Activated CD8-positive, alpha-beta memory T cell treated with anti-CD3 and anti-CD28 coated beads, Interleukin-2, amount 50 U/mL, for 1 hour (primary cell): ENCODE data around the gene AEN.
A peak's percentile ranks its signal among the peaks of the same experiment; 100 is the strongest.

ENCODE experiments used
- DNase-seq: peaks from one replicate; pipeline ENCODE4 v3.0.0-alpha.2; 2020; ENCODE audit errors: extremely low read depth

The AEN gene, protein sequence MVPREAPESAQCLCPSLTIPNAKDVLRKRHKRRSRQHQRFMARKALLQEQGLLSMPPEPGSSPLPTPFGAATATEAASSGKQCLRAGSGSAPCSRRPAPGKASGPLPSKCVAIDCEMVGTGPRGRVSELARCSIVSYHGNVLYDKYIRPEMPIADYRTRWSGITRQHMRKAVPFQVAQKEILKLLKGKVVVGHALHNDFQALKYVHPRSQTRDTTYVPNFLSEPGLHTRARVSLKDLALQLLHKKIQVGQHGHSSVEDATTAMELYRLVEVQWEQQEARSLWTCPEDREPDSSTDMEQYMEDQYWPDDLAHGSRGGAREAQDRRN

GRCh38 chr15:88620995-88621772, at the start of gene AEN:
TSS of gene AEN (plus strand) at chr15:88621340. CDS start at chr15:88626210, 4,870 bp downstream.
- DNase-seq, result peak; percentile 78

GRCh38 chr15:88571852-88572259, 49.3 kb upstream of the AEN start:
- DNase-seq, result no peak

DNA sequence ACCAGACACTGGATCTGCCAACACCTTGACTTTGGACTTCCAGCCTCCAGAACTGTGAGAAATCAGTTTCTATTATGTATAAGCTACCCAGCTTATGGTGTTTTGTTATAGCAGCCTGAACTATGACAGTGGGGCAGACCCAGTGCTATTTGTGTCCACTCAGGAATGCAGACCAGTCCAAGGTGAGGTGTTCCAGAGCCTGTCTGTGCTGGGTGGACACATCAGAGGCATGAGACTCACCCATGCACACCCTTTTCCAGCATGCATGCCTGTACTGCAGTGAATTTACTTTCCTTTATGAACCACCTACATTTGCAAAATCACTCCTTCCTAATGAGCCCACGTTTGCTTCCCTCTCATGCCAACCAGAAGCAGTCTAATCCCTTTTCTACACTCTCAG, 47.1 kb upstream of the AEN start:
- no peak for DNase-seq

- no peak for DNase-seq
Measured at GRCh38 chr15:88574655-88575054, 46.5 kb upstream of the AEN start.

- DNase-seq, result no peak
Measured at GRCh38 chr15:88579322-88579721, 41.8 kb upstream of the AEN start.

- no peak for DNase-seq
Measured at GRCh38 chr15:88580532-88580931, 40.6 kb upstream of the AEN start.

DNA sequence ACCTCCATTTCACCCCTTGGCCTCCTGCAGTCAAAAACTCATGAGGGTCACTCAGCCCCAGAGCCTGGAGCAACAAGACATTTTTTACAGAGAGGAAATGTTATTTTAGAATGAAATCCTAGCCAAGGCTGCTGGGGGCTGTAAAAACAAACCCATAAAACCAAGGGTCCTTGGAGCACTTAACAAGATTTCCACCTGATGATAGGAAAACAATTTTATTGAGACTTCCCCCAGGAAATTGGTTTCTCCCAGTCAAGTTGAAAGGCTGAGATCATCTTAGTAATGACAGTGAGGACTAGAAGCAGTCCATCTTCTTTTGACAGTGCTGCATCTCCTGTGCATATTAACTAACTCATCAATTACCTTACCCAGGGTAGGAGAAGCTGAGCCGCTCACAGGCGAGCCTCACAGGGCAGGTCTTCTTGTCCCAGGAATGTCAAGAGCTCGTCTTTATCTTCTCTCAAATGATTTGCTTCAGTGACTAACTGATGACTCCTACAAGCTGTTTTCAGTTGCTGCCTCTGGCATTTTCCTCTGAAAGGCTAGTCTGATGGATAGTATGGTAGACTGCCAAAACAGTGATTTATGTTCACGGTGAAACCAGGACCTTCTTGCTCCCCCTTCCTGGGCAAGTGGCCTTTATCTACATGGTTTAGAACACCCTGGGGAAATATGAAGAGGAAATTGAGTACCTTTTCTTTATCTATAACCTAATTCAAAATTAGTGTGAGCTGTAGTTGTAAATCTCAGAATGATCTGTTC, 34.6 kb upstream of the AEN start:
- DNase-seq, result no peak

DNA sequence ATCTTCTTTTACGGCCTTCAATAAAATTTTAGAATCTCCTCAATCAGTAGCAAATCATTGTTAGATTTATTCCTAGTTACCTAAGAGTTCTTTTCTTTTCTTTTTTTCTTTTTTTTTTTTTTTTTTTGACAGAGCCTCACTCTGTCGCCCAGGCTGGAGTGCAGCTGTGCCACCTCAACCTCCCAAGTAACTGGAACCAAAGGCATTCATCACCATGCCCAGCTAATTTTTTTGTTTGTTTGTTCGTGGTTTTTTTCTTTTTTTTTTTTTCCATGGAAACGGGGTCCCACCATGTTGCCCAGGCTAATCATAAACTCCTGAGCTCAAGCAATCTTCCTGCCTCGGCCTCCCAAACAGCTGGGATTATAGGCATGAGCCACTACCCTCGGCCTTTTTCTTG, 30.4 kb upstream of the AEN start:
- DNase-seq, result no peak

DNA sequence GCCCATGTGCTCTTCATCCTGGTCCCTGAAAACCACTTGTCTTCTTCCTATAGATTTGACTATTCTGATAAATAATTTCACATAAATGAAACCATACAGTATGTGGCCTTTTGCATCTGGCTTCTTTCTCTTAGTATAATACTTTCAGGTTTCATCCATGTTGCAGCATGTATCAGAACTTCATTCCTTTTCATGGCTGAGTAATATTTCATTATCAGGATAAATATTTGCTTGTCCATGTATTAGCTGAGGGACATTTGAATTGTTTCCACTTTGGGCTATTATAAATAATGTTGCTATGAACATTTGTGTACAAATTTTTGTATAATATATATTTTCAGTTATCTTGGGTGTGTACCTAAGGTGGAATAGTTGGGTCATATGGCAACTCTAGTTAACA, 29.8 kb upstream of the AEN start:
- DNase-seq, result no peak

DNA sequence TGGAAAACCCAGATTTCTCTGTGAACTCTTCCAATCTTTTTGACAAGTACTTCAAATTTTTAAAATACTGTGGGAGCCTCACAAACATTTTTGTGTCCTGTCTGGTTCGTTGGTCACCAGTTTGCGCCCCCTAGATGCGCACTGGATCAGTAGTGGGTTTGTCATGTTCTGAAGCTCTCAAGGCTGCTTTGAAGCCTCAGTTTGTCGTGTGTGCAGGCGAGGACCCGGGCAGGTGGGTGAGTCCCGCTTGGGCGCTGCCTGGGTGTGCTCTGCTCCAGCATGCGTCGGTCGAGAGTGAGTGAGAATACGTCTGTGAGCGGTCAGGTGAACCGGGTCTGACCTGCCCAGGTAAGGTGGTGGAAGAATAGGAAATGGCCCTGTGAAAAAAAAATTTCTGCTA, 17.3 kb upstream of the AEN start:
- no peak for DNase-seq

DNA sequence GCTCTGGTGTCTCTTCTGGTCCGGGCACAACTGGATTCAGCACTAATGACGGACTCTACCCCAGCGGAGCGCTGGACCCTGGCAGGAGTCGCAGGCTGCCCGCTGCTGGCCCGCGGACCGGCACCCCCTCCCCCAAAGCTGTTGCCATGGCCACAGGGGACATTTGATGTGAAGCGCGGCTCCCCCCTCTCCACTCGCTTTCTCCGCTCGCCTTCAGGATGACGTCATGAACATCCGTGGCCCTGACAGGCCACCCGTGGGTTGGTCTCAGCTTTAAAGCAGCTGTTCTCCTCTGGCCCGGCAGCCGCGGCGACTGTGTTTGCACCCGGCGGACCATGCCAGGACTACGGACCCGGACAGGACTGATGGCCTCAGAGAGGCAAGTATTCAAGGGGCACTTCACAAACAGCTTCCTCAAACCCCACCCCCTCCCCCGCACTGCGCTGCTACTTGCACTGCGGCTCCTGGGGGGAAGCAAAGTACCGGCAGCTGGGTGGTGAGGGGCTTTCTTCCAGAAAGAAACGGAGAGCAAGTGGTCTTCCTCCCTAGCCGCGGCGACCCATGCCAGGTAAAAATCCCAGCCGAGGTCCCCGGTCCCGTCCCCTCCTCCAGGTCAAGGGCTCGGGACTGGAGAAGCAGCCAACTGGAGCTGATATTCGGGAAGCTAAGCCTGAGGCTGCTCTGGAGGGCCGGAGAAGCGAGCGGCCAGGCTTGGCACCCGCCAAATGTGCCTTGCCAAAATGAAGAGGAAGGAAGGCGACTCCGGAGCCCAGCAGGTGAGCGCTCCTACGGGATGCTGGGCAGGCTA, 16.6 kb upstream of the AEN start:
- no peak for DNase-seq

DNA sequence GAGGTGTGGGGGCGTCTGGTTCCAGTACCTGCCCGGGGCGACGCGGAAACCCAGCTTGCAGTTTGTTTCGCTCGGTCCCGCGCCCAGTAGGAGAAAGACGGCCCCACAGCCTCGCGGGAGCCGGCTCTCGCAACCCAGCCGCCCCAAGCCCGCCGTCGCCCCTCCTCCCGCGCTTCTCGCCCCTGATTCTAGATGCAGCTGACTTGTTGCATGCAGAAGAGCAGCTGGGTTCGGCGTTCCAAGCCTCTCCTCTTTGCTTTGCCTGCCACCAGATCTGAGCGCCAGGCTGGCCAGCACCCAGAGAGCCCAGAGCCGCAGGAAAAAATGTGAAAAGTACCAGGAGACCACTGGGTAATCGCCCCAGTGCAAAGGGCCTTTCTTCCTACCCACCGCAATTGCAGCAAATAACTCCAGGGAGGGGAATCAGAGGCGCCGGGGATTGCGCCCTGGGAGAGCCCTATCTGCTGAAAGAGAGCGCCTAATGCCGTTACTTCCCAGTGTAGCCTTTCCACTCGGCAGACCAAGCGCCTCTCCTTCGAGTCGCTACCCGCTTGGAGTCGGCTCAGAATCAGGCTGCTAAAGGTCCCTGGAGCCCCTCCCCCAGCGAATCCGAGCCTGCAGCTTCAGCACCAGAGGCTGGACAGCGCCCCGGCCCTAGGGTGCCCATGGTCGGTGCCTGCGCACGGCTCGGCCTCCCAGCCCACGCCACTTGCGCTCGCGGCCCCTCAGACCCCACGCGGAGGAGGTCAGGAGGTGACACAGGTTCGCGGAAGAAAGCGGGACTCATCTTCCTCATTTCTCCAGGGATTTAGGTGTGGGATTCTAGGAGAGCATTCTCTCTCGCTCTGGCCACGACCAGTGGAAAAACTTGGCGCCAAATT, 15.7 kb upstream of the AEN start:
- no peak for DNase-seq

DNA sequence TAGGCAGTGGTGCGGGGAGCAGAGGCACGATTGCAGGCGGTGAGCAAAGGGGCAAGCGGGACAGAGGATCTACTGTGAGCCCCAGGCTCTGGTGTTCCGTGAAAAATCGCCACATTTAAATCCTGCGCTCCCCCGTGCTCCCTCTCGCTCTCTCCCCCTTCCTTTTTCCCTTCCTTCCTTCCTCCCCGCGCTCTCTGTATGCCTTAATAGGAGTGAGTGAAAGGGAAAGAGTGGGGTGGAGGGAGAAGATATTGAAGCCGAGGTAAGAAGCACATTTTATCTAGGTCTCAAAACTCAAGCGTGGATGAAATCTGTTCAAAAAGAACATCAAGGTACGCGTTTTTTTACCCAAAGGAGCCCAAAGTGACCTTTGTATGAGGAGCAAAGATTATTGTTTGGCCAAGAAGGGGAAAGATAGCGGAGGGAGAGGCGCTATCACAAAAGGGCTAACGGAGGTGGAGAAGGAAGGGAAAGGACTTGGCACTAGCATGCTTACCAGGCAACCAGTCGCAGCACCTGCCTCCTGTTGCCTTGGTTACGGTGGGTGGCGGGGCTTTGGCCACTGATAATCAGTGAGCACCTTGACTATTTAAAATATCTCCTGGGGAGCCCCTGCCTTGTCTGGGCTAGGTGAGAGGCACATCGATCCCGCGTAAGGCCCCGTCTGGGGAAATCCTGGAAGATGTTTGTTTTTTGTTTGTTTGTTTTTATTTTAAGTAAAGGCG, 14.9 kb upstream of the AEN start:
- DNase-seq, result no peak

GRCh38 chr15:88607951-88608350, 13.2 kb upstream of the AEN start:
- DNase-seq, result no peak

DNA sequence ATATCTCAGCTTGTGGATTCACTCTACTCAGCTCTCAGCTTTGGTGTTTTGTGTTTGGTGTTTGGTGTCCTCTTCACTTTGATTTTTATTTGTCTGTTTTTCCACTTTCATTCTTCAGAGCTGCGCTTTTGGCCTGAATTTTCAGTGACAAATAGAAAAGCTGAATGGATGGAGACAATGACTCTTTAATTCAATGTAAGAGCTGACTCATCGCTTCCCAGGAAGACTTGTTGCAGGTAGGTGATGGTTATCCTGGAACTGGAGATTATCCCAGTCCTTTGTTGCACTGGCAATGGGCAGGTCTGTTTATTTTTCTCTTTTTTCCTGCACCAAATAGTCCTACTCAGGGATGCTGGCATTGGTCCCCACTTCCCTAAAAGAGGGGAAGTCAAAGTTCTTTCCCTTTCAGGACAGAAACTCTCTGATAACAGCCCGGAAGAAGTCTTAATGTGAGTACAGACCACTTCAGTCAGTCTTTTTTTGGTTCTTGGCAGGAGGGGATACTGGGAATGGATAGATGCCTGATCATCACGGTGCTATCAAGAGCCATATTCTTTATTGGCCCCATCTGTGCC, 12.4 kb upstream of the AEN start:
- no peak for DNase-seq

DNA sequence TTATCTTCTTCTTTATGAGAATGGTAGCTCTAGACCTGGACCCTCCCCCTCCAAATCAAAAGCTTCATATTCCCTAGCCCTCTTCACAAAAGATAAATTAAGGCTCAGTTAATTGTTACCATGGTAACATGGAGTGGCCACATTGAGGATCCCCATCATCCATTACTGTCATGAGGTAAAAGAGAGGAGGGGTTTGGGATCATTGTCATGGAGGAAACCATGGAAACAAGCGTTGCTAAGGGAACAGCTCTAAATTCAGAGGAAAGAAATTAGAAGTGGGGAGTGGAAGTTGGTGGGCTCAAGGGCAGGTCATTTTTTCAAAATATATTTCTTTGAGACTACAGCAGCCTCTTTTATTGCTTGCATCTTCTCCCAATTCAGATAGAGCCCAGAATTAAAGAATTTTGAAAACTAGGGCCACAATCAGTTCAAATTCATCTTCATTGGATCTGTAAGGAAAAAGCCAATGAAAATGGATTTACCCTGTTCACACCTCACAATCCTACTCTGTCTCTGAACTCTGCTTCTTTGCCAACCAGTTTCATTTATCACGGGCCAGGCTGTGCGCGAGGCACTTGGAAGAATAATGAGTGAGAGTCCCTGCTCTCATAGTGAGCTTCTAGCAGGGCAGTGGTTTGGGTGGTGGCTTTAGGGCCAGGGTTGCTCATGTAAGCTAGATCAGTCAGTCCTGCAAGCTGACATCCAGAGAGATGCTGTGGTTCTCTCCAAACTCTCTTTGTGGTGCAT, 11.6 kb upstream of the AEN start:
- no peak for DNase-seq

GRCh38 chr15:88610701-88611231, 10.4 kb upstream of the AEN start:
- DNase-seq, result no peak

DNA sequence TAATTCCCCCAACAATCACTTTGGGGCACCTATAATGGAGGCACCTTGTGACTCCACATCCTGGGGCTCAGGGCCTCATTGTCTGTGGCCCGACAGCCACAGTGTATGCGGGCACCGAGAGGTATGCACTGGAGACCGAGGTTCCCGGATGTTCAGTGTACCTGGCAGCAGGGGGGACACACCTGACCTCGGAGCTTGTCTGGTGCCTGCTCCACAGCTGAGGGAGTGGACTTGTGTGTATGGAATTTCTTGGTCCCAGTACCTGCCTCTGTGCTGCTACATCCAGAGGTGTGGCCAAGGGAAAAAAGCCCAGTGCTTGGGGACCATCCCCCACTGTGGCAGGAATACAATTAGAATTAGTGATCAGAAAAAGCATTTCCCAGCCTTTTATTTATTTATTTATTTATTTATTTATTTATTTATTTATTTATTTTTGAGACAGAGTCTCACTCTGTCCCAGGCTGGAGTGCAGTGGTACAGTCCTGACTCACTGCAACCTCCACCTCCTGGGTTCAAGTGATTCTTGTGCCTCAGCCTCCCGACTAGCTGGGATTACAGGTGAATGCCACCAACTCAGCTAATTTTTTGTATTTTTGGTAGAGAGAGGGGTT, 8.8 kb upstream of the AEN start:
- DNase-seq, result no peak
